GDM1 (cell line): ENCODE measurements around the gene NPAS1.
"Not testable (repeated sequence)": the region's sequence is repeated elsewhere in the genome, so short reads cannot be mapped to it uniquely, and the experiment has no call there.

Source experiments
- DNase-seq: peaks from one replicate; lab custom pipeline; 2025; lab: John Stamatoyannopoulos, UW

Gene NPAS1

GRCh38 chr19:46990991-46991676 is 28.5 kb upstream of the NPAS1 start:
- peak; percentile 9 for DNase-seq

GRCh38 chr19:46992699-46993535 is 26.7 kb upstream of the NPAS1 start:
- no peak for DNase-seq

- no peak for DNase-seq
Measured at GRCh38 chr19:46993622-46994021, 26.0 kb upstream of the NPAS1 start.

GRCh38 chr19:46994141-46994686 is 25.4 kb upstream of the NPAS1 start:
- DNase-seq = no peak

- no peak for DNase-seq
Measured at GRCh38 chr19:46995492-46995891, 24.1 kb upstream of the NPAS1 start.

- DNase-seq = no peak
Measured at GRCh38 chr19:46998445-46999125, 21.1 kb upstream of the NPAS1 start.

GRCh38 chr19:46999377-46999776 is 20.3 kb upstream of the NPAS1 start:
- no peak for DNase-seq

- no peak for DNase-seq
Measured at GRCh38 chr19:46999878-47000277, 19.8 kb upstream of the NPAS1 start.

GRCh38 chr19:47000373-47000772 is 19.3 kb upstream of the NPAS1 start:
- no peak for DNase-seq

GRCh38 chr19:47001584-47001983 is 18.1 kb upstream of the NPAS1 start:
- no peak for DNase-seq

GRCh38 chr19:47002106-47002766 is 17.4 kb upstream of the NPAS1 start:
- DNase-seq = no peak

- DNase-seq = no peak
Measured at GRCh38 chr19:47002853-47003610, 16.6 kb upstream of the NPAS1 start.

GRCh38 chr19:47003611-47004465 is 15.8 kb upstream of the NPAS1 start:
- DNase-seq = no peak

GRCh38 chr19:47005164-47005641 is 14.4 kb upstream of the NPAS1 start:
- no peak for DNase-seq

- DNase-seq = no peak
Measured at GRCh38 chr19:47005873-47006272, 13.8 kb upstream of the NPAS1 start.

- no peak for DNase-seq
Measured at GRCh38 chr19:47006496-47006895, 13.1 kb upstream of the NPAS1 start.

- not testable (repeated sequence) for DNase-seq
Measured at GRCh38 chr19:47010549-47010948, 9.1 kb upstream of the NPAS1 start.

- no peak for DNase-seq
Measured at GRCh38 chr19:47012617-47013016, 7.0 kb upstream of the NPAS1 start.

GRCh38 chr19:47013041-47013517 is 6.6 kb upstream of the NPAS1 start:
- DNase-seq = no peak

GRCh38 chr19:47018923-47019322 is 714 bp upstream of the NPAS1 start:
- no peak for DNase-seq
